HEK293T (cell line): ENCODE results near the gene DIO1.

Source experiments
- ARNT ChIP-seq: fragments of 450-650 bp; IDR thresholded peaks from 2 replicates; pipeline ENCODE4 v1.6.1; 2017; ENCODE audit warnings: mild to moderate bottlenecking
- BHLHE40 ChIP-seq: fragments of 450-650 bp; IDR thresholded peaks from 2 replicates; pipeline ENCODE4 v1.6.1; 2016; ENCODE audit warnings: mild to moderate bottlenecking, moderate library complexity, borderline replicate concordance
- CTBP1 ChIP-seq: fragments of 450-650 bp; IDR thresholded peaks from 2 replicates; pipeline ENCODE4 v1.6.1; 2016; ENCODE audit warnings: borderline replicate concordance
- ELF4 ChIP-seq: fragments of 450-650 bp; IDR thresholded peaks from 2 replicates; pipeline ENCODE4 v1.6.1; 2017; ENCODE audit warnings: antibody characterized with exemption
- FOXA1 ChIP-seq: fragments of 450-650 bp; IDR thresholded peaks from 2 replicates; pipeline ENCODE4 v1.6.1; 2016; ENCODE audit warnings: mild to moderate bottlenecking
- FOXK2 ChIP-seq: fragments of 450-650 bp; IDR thresholded peaks from 2 replicates; pipeline ENCODE4 v1.6.1; 2016; ENCODE audit warnings: mild to moderate bottlenecking
- FOXM1 ChIP-seq: fragments of 450-650 bp; IDR thresholded peaks from 2 replicates; pipeline ENCODE4 v1.6.1; 2017; ENCODE audit warnings: mild to moderate bottlenecking, borderline replicate concordance
- LEF1 ChIP-seq: fragments of 450-650 bp; IDR thresholded peaks from 2 replicates; pipeline ENCODE4 v1.6.1; 2017; ENCODE audit warnings: mild to moderate bottlenecking, borderline replicate concordance
- NFRKB ChIP-seq: fragments of 450-650 bp; IDR thresholded peaks from 2 replicates; pipeline ENCODE4 v1.6.1; 2016; ENCODE audit warnings: mild to moderate bottlenecking, moderate library complexity
- SP1 ChIP-seq: fragments of 450-650 bp; IDR thresholded peaks from 2 replicates; pipeline ENCODE4 v1.6.1; 2017
- TARDBP ChIP-seq: fragments of 450-650 bp; IDR thresholded peaks from 2 replicates; pipeline ENCODE4 v1.6.1; 2016

DNA sequence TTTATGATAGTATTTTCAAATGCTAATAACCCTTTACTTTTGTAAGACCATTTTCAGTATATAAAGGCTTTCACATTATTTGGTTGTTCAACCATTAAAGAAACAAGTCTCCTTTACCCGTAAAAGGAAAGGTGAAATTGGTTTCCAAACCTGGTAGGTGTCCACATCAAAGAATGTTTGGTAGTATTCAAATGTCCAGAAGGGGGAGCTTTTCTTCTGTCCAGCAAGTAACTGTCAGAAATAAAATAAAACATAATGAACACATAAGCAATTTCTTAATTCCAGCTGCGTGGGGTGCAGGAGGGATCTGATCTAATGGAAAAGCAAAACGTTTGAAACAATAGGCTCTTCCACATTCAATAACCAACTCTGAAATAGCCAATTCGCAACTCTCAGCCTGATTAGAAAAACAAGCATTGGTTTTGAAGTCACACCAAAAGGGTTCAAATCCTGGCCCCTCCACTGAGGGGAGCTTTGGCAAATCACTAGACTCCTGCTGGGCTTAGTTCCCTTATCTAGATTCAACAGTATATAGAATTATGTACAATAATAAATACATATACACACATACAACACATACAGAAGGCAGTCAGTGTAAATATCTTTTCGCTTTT is 15.4 kb upstream of the DIO1 start:
- no peak for TF ChIP-seq LEF1
- TF ChIP-seq FOXM1 = no peak
- TF ChIP-seq SP1 = no peak
- no peak for TF ChIP-seq CTBP1
- TF ChIP-seq TARDBP = no peak
- TF ChIP-seq FOXK2 = no peak
- TF ChIP-seq NFRKB = no peak
- no peak for TF ChIP-seq ARNT
- TF ChIP-seq FOXA1 = no peak
- TF ChIP-seq BHLHE40 = no peak
- no peak for TF ChIP-seq ELF4
